Esophagus squamous epithelium (tissue), 5 donors: ENCODE data around the gene MID1. TPM values are rescaled to one million over a fixed set of nuclear protein-coding genes. Genes with fewer than 3 reads are reported as not detected.

Experiments
- DNase-seq: peaks from one replicate; lab custom pipeline; 2025; lab: John Stamatoyannopoulos, UW
- H3K27ac ChIP-seq, 4 donors: fragments of 200-600 bp; sonication (generic); one replicate each; pipeline ENCODE4 v1.5.1; 2016 to 2019; ENCODE audit warnings: mild to moderate bottlenecking in 1 of 4
- H3K27me3 ChIP-seq, 4 donors: fragments of 200-600 bp; sonication (generic); 1 replicate in 3 of 4; 2 replicates in 1 of 4; pipeline versions ENCODE4 v1.5.1 to v1.6.0; 2017 to 2021; ENCODE audit warnings: antibody characterized with exemption in 1 of 4
- H3K36me3 ChIP-seq, 3 donors: fragments of 200-600 bp; sonication (generic); one replicate each; pipeline ENCODE4 v1.5.1; 2016 to 2019
- H3K4me1 ChIP-seq, 3 donors: fragments of 200-600 bp; sonication (generic); one replicate each; pipeline ENCODE4 v1.5.1; 2017 to 2019
- H3K4me3 ChIP-seq, 4 donors: fragments of 200-600 bp; sonication (generic); 1 replicate in 3 of 4; 2 replicates in 1 of 4; pipeline ENCODE4 v1.5.1; 2016 to 2019; ENCODE audit warnings: mild to moderate bottlenecking in 2 of 4, moderate library complexity in 1 of 4
- H3K9me3 ChIP-seq, 3 donors: fragments of 200-600 bp; sonication (generic); one replicate each; pipeline ENCODE4 v1.5.1; 2016 to 2019
- POLR2A ChIP-seq, 4 donors: fragments of 450-650 bp; IDR thresholded peaks; one replicate each; pipeline ENCODE4 v1.6.1; 2017; ENCODE audit warnings: antibody characterized with exemption in 4 of 4, mild to moderate bottlenecking in 4 of 4, moderate library complexity in 3 of 4
- WGBS, 2 donors: methylation state at CpG; one replicate each; pipeline ENCODE4 v1.1.5; 2018; 5-methylcytosine and 5-hydroxymethylcytosine counted together
- intact Hi-C: fragments of 100-400 bp; cut with DNase I; formaldehyde crosslinking; loops from one replicate; pipeline ENCODE4 v1.15.0; 2022
- total RNA-seq, 4 donors: library from RNA; depleted of rRNA; stranded (reverse); fragments of >200 nt; gene quantifications; one replicate each; pipeline ENCODE4 v1.1.0, GENCODE V29; 2016
- TF ChIP-seq, protein P1 (sequence below), 6 experiments: fragments of 450-650 bp in 4 of 6; fragments of 200-600 bp in 2 of 6; sonication (generic) in 2 of 6; IDR thresholded peaks; one replicate each; pipeline ENCODE4 v1.5.1; 2016 to 2019; ENCODE audit warnings: antibody characterized with exemption in 6 of 6, mild to moderate bottlenecking in 4 of 6, moderate library complexity in 4 of 6
- donor health status: DM: yes; HTN: yes; CAD: no.

The MID1 gene
- total RNA-seq, 4 donors from 2014 or later: 9.9 to 18.5 (median 14.7) TPM

DNA sequence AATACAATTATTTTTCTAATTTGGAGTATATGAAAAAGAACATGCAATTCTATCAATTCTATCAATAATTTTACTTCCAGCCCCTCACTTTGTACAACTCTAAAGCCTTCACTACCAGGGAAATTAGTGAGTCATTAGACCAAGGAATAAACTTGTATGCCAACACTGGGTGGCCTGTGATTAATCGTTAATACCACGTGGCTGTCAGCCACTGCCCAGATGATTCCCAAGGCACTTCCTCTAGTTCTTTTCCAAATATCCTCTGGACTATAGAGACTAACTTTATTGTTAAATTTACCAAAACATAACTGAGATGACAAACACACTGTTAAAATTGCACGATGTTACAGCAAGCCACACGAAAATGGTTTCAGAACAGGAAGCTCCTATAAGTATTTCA, 45.7 kb downstream of the MID1 start:
- 16 to 50% methylated on average over 4 of the region's 4 CpGs for WGBS, 2 donors
- peaks cover 0 to 74% (median 0%) of the 10 kb centered on the region in 3 donors for H3K4me1 ChIP-seq
- H3K27ac ChIP-seq: no peak overlapping the region
- H3K4me3 ChIP-seq: no peak overlapping the region
- no peaks in the 10 kb centered on the region for H3K36me3 ChIP-seq
- intact Hi-C loops: no loop called here
- no peak for DNase-seq
- TF ChIP-seq POLR2A (IDR thresholded peaks at IDR 0.05): no peak
- TF ChIP-seq, protein P1, sequence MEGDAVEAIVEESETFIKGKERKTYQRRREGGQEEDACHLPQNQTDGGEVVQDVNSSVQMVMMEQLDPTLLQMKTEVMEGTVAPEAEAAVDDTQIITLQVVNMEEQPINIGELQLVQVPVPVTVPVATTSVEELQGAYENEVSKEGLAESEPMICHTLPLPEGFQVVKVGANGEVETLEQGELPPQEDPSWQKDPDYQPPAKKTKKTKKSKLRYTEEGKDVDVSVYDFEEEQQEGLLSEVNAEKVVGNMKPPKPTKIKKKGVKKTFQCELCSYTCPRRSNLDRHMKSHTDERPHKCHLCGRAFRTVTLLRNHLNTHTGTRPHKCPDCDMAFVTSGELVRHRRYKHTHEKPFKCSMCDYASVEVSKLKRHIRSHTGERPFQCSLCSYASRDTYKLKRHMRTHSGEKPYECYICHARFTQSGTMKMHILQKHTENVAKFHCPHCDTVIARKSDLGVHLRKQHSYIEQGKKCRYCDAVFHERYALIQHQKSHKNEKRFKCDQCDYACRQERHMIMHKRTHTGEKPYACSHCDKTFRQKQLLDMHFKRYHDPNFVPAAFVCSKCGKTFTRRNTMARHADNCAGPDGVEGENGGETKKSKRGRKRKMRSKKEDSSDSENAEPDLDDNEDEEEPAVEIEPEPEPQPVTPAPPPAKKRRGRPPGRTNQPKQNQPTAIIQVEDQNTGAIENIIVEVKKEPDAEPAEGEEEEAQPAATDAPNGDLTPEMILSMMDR (IDR thresholded peaks at IDR 0.05): no peak
- no peaks in the 10 kb centered on the region for H3K9me3 ChIP-seq
- H3K27me3 ChIP-seq: no peaks in the 10 kb centered on the region

DNA sequence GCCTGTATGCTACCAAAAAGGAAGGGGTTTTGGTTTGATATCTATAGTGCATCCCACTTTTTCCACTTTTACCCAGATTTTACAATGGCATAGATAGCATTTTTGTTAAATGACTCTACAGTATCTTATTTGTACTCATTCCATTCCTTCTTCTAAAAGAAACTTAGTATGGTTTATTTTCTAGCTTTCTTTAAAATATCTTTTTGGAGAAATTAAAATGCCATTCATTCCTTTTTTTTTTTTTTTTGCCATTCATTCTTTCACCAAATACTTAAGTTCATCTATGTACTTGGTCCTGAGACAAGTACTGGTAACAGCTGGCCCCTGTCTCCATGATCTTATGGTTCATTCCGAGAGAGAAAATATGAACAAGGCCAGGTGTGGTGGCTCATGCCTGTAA, 49.1 kb downstream of the MID1 start:
- intact Hi-C loops: no loop called here
- H3K36me3 ChIP-seq: no peaks in the 10 kb centered on the region
- no peak overlapping the region for H3K4me3 ChIP-seq
- TF ChIP-seq, protein P1 (IDR thresholded peaks at IDR 0.05): no peak
- TF ChIP-seq POLR2A (IDR thresholded peaks at IDR 0.05): no peak
- H3K4me1 ChIP-seq: peaks cover 0 to 51% (median 0%) of the 10 kb centered on the region in 3 donors
- no peak overlapping the region for H3K27ac ChIP-seq
- no peak for DNase-seq
- no peaks in the 10 kb centered on the region for H3K9me3 ChIP-seq
- 70% methylated on average over 1 of the region's 1 CpG; no CpG with 5 or more reads in 1 of the 2 donors for WGBS, 2 donors
- H3K27me3 ChIP-seq: no peaks in the 10 kb centered on the region

DNA sequence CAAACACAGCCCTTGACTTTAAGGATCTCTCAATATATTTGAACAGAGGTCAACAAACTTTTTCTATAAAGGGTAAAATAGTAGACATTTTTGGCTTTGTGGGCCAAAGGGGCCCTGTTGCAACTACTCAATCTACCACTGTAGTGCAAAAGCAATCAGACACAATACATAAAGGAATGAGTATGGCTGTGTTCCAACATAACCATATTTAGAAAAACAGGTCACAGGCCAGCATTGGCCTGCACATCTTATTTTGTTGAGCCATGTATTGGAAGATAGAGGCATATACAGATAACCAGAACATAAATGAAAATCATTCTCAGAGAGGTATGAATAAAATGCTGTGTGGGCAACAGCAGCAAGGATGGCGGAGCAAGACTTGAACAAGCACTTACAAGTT, 49.8 kb downstream of the MID1 start:
- Histone ChIP-seq H3K4me3 (no peak overlapping the region), H3K36me3 (no peaks in the 10 kb centered on the region), H3K27ac (no peak overlapping the region), H3K9me3 (no peaks in the 10 kb centered on the region), H3K27me3 (no peaks in the 10 kb centered on the region), H3K4me1 (peaks cover 0 to 44% (median 0%) of the 10 kb centered on the region in 3 donors)
- intact Hi-C loops: no loop called here
- no peak for DNase-seq
- TF ChIP-seq, protein P1 (IDR thresholded peaks at IDR 0.05): no peak
- TF ChIP-seq POLR2A (IDR thresholded peaks at IDR 0.05): no peak
- 86 to 87% methylated on average over 1 of the region's 1 CpG for WGBS, 2 donors

DNA sequence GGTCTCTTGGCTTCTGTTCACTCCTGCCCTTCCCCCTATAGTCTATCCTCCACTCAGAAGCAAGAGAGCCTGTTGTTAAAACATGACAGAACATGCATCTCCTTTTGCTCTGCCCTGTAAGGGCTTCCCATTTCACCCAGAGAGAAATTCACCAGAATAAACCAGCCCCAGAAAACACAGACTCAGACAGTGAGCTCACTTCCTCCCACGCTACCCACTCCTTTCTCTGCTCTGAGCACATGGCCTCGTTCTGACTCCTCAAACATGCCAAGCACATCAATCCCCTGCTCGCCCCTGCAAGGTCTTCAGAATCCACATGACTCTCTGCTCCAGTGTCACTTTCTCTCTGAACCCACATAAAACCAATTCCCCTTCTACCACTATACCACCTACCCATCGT, 50.4 kb downstream of the MID1 start:
- Histone ChIP-seq H3K27me3 (no peaks in the 10 kb centered on the region), H3K4me3 (no peak overlapping the region), H3K27ac (no peak overlapping the region), H3K9me3 (no peaks in the 10 kb centered on the region), H3K4me1 (peaks cover 0 to 40% (median 0%) of the 10 kb centered on the region in 3 donors), H3K36me3 (no peaks in the 10 kb centered on the region)
- 39 to 41% methylated on average over 4 of the region's 4 CpGs for WGBS, 2 donors
- no peak for TF ChIP-seq POLR2A (IDR thresholded peaks at IDR 0.05)
- TF ChIP-seq, protein P1 (IDR thresholded peaks at IDR 0.05): no peak
- DNase-seq: no peak
- intact Hi-C loops: no loop called here

DNA sequence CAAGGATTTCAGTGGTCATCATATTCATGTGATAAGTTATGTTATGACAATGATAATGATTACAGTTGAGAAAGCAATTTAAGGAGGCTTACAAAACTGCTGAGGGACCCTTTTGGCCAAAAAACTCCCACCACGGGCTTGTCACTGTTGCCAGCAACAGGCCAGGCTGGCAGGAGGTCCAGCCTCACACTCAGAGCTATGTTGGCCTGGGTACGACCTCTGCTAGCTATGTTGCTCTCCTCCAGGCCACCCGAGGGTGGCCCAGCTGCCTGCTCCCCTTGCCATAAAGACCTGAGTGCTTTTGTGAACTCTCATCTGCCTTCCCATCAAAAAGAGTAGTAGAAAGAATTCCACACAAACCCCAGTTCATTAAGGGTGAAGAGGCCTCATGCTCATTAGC, 52.0 kb downstream of the MID1 start:
- TF ChIP-seq, protein P1 (IDR thresholded peaks at IDR 0.05): no peak
- TF ChIP-seq POLR2A (IDR thresholded peaks at IDR 0.05): no peak
- Histone ChIP-seq H3K4me1 (peaks cover 0 to 30% (median 0%) of the 10 kb centered on the region in 3 donors), H3K4me3 (no peak overlapping the region), H3K27ac (no peak overlapping the region), H3K27me3 (no peaks in the 10 kb centered on the region), H3K36me3 (no peaks in the 10 kb centered on the region), H3K9me3 (no peaks in the 10 kb centered on the region)
- 13 to 34% methylated on average over 1 to 2 of the region's 3 CpGs for WGBS, 2 donors
- DNase-seq: no peak
- intact Hi-C loops: no loop called here
